Inflammatory macrophage treated with lipopolysaccharide for 1 hour (primary cell): ENCODE measurements around the gene VCPKMT.
"Not testable (repeated sequence)": the region's sequence is repeated elsewhere in the genome, so short reads cannot be mapped to it uniquely, and the experiment has no call there.

Source experiments
- DNase-seq, 2 donors: peaks; one replicate each; pipeline ENCODE4 v3.0.0-alpha.2; 2020 to 2022

The VCPKMT gene

DNA sequence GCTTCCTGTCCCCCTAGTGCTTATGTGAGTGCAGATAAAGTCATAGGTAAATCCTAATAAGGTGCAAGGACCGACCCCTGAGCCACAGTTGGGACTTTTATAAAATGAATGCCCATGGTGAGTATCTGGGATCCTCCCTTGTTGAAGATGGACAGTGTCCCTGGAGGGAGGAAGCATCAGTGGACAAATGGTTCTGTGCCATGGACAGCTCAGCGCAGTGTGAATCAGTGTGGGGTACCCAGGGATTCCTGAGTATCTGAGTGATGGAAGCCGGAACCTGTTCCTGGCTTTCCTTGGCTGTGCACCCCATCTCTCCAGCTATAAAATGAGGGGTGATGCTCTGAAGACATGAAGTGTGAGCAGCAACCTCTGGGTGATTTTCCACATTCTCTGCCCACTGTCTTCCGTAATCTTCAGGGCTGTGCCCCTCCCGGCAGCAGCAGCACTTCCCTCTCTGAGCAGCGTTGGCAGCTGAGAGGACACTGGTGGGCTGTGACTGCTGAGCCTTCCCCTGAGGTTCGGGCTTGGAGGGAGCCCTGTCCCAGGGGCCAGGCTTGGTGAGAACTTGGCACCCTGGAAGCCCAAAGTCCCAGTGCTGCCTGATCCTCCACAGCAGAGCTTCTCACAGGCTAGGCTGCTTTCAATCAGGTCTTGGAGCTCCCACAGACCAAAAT lies 25.0 kb downstream of the VCPKMT start:
- peak; percentile 52 to 67 for DNase-seq

DNA sequence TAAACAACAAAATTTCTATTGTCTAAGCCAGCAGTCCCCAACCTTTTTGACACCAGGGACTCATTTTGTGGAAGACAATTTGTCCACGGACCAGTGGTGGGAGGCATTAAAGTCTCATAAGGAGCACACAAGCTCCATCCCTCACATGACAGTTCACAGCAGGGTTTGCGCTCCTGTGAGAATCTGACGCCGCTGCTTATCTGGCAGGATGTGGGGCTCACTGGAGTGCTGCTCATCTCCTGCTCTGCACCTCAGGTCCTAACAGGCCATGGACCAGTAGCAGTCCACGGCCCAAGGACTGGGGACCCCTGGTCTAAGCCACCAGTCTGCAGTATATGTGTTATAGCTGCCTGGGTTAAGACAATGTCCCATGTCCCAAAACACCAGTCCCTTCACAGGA lies 27.2 kb downstream of the VCPKMT start:
- DNase-seq = no peak

DNA sequence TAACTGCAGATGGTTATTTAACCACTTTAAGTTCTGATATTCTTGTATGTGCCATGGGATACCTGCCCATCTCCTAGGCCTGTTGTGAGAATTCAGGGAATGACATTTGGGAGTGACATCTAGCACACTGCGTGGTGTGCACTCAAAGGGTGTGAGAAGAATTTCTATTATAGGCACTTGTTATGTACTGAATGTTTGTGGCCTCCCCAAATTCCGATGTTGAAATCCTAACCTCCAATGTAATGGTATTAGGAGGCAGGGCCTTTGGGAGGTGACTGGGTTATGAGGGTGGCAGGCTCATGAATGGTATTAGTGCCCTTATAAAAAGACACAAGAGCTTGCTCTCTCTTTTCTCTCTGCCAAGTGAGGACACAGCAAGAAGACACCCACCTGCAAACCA lies 27.6 kb downstream of the VCPKMT start:
- no peak for DNase-seq

DNA sequence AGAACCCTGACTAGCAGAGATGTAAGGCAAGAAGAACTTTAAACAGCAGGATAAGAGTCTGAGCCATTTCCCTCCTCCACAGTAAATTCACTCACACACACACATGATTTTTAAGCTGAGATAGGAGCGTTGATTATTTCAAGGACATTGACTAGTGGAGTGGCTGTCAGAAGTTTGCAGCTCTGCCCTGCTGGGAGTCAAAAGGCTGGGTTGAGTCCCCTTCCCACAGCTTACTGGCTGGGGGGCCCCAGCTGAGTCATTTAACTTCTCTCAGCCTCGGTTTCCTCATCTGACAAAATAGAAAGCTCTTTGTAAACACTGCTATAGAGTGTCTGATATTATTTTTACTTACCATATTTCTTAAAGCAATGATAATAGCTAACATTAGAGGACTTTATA lies 28.3 kb downstream of the VCPKMT start:
- no peak for DNase-seq

DNA sequence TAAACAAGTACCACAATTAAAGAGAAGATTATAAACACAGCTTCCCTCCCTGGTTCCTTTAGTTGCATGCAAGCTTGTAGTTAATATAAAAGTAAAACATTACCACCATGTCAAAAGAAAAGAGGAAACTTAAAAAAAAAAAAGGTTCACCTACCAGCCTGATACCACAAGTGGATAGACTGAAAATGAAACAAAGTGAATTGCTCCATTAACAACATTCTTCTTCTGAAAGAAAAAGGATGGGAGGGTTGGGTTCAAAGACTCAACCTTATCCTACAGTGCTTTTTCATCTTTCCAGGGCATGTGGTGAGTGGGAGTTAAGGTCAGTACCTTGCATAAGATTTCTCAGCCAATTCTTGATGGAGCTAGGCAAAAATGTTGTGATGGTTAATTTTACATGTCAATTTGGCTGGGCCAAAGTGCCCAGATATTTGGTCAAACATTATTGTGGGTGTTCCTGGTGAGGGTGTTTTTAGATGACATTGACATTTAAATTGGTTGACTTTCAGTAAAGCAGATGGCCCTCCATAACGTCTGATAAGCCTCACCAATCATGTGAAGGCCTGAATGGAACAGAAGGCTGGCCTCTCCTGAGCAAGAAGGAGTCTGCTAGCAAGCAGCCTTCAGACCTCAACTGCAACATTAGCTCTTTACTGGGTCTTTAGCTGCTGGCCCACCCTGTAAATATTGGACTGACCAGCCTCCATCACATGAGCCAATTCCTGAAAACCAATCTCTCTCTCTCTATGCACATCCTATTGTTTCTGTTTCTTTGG lies 28.8 kb downstream of the VCPKMT start:
- no peak for DNase-seq

DNA sequence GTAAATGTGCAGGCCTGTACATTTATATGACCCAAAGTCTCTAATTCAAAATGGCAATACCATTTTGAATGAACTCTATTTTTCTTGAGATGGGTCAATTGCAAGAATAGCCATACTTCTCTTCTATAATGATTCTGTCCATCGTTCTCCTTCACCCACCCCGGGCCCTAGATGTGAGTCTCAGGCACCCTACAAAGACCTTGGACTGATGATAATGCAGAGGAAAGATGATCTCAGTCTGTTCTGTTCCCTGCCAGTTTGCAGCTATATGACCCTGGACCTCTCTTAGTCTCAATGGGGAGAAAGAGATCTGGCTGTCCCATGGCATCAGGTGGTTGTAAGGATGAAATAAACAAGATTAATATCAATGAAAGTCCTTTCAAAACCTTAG lies 30.1 kb downstream of the VCPKMT start:
- no peak for DNase-seq

DNA sequence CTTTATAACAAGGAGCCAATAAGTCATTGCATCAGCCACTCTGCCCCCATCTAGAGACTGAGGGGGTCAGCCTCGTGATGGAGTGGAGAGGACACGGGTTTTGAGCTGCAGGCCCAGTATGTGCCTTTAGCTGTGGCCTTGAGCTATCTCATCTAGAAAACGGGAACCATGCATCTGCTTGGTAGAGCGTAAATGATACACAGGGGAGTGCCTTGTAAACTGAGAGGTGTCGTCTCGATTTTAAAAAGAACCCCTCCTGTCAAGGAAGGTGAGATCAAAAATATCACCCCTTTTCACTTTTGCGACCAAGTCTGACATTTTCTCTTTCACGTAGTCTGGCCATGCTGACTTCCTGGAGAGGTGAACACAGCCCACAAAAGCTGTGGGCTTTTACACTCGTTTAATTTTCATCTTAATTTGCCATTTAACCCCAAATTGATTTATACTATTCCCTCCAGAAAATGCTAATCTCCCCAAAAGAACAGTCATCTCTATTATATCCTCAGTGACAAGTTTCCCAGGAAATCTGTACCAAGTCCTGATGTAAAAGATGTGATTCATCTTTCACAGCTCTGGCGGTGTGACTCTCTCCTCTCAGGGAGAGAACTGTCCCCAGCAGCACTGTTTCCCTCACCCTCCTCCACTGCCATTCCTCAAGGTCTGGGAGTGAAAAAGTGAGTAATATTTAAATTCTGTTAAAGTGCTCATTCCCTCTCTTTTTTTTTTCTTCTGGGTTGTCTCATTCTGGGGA lies 30.6 kb downstream of the VCPKMT start:
- peak in 1 of 2 donors; percentile 50 for DNase-seq

DNA sequence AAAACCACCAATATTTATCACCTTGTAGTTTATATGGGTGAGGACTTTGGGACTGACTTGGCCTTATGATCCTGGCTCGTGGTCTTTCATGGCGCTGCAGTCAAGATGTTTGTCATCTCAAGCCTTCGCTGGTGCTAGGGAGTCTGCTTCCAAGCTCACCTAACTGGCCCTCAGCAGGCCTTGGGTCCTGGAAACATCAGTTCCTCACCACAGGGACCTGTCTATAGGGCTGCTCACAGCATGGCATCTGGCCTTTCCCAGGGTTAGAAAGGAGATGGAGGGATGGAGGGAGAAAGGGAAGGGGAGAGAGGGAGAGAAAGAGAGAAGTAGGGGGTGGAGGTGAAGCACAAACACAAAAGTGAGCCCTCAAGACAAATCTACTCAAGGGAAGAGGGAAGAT lies 31.7 kb downstream of the VCPKMT start:
- no peak for DNase-seq

DNA sequence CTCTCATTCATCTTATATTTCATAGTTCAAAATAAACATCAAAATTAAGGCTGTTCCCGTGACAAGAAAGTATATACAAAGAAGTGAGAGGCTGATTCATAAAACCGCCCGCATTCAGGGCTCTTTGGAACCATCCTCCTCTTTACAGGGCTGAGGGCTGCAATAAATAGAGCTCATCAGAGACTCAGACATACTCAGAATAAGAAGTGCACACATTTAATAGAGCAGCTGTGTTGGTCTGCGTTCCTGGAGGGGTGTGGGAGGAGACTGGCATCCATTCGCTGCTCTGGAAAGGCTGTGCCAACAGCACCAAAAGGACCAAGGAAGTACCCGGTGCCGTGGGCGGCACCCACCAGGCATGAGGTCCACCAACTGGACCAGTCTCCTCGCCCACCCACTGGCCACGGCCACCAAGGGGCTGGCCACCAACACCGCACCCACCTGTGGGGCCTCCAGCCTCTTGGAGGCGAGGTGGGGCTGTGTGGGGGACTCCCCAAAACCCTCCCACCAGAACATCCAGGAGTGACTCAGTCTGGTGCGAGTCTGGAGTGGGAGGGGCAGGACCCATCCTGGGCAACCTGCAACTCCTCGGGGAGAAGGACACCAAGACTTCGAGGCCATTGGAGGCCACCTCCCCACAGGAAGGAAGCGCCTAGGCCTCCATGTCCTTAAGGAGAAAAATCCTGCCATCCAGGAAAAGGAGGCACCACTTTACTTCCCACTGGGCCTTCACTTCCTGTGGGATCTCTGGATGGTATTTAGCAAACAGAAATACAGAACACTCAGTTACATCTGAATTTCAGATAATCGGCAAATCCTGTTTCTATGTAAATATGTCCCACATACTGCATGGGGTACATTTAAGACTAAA lies 32.7 kb downstream of the VCPKMT start:
- peak; percentile 44 to 93 for DNase-seq

DNA sequence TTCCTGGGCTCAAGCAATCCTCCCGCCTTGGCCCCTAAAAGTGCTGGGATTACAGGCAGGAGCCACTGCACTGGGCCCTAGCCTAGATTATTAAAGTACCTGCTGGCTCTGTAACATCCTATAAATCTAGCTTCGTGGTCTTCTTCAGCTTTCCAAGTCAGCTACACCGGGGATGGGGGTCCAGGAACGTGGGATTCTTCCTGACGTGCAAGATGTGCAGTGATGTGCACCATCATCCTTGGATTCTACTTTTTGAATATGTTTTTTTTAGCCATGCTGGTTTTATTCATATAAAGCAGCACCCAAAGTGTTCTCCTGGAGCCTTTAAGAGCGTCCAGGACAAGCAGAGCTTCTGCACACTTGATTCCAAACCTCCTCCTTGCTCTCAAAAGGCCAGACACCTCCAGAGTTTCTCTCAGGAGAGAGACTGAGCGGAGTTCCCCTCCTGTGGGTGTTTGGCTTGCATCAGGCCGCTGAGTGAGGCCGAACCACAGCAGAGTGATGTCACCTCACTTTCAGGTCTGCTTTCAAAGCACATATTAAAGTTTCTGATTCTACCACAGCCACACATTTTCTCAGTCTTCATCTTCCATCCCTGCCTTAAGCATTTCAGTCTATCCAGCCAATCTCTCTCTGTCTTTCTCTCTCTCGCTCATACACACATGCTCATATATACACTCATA lies 33.4 kb downstream of the VCPKMT start:
- DNase-seq = peak; percentile 81 to 95

DNA sequence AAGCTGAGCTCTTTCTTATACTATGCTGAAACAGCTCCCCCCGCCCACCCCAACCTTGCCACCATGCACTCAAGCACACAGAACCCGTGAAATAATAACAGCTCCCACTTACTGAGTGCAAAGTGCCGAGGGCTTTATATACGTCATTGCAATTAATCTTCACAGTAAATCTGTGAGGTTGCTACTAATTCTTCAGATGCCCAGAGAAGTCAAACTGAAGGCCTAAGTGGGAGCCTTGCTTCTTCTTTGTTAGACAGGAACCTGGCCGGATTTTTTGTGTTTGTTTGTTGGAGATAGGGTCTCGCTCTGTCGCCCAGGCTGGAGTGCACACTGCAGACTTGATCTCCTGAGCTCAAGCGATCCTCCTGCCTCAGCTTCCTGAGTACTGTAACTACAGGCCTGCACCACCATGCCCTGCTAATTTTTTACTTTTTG lies 34.0 kb downstream of the VCPKMT start:
- no peak for DNase-seq

DNA sequence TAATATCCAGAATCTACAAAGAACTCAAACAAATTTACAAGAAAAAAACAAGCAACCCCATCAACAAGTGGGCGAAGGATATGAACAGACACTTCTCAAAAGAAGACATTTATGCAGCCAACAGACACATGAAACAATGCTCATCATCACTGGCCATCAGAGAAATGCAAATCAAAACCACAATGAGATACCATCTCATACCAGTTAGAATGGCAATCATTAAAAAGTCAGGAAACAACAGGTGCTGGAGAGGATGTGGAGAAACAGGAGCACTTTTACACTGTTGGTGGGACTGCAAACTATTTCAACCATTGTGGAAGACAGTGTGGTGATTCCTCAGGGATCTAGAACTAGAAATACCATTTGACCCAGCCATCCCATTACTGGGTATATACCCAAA lies 37.3 kb downstream of the VCPKMT start:
- DNase-seq = not testable (repeated sequence)

DNA sequence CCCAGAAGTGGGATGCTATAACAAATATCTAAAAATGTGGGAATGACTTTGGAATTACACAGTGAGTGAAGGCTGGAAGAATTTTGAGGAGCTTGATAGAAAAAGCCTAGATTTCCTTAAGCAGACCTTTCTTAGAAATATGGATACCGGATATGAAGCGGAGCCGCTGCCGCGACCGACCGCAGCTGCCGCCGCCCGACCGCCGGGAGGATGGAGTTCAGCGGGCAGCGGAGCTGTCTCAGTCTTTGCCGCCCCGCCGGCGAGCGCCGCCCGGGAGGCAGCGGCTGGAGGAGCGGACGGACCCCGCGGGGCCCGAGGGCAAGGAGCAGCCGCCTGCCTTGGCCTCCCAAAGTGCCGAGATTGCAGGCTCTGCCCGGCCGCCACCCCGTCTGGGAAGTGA lies 42.7 kb downstream of the VCPKMT start:
- not testable (repeated sequence) for DNase-seq

DNA sequence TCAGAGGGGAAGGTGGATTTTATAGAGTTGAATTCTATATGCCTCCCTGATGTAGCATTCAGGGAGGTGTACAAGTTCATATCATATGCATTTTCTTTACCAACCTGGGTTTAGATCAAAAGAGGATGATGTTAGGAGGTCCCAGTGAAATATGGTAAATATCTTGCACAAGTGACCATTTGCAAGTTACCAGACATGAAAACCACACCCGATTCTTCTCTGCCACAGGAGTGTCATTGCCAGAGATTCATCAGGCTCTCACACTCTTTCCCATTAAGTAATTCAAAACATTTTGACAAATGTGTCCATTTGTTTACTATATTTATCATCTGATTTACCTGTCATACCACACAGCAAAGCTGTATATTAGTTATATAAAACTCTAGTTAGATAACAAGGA lies 44.0 kb downstream of the VCPKMT start:
- no peak for DNase-seq

DNA sequence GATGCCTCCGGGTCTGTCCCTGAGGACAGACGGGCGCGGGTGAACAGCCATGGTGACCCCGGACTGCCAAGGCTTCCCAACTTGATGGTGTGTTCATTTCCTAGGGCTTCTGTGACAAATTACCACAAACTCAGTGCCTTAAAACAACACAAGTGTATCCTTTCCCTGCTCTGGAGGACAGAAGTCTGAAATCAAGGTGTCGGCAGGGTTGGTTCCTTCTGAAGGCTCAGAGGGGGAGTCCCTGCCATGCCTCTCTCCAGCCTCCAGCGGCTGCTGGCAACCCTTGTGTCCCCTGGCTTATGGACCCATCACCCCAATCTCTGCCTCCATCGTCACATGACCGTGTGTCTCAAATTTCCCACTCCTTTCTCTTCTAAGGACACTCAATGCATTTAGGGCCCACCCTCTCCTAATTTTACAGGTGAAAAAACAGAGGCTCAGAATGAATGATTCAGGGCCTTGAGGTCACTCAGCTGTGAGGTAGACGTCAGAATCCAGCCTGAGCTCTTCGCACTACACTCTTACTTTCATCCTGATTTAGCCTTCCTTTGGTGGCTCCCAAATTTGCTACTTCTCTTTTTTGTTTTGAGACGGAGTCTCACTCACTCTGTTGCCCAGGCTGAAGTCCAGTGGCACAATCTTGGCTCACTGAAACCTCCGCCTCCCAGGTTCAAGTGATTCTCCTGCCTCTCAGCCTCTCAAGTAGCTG lies 45.4 kb downstream of the VCPKMT start:
- DNase-seq = no peak

DNA sequence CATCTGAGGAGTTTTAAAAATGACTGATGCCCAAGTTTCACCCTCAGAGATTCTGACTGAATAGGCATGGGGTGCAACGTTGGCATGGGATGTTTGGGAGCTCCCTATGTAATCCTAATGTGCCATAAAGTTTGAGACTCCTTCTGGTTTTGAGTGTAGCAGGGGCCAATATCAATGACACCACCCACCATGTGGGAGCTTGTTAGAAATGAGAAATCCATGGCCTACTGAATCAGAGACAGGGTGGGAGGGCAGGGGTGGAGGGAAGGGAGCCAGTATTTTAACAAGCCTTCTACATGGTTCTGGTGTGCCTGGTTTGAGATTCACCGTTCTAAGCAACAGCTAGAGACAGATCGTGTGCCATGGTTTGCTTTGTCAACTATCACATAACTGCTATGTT lies 46.1 kb downstream of the VCPKMT start:
- no peak for DNase-seq

DNA sequence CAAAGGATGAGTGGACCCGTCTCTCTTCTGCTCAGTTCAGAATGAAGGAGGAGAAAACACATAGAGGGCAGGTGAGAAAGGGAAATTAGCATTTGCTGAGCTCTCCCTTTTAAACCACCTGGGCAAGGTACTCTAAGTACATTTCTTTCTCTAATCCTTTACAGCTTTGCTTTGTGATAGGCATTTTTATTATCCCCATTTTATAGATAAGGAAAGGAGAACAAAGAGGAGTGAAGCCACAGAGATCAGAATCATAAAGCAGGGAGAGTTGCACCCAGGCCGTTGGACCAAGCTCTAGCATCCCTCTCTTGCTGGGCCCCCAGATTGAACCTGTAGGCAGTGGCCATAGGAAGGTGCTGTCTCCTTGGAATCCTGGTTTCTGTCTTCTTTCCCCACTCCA lies 47.0 kb downstream of the VCPKMT start:
- DNase-seq = no peak

DNA sequence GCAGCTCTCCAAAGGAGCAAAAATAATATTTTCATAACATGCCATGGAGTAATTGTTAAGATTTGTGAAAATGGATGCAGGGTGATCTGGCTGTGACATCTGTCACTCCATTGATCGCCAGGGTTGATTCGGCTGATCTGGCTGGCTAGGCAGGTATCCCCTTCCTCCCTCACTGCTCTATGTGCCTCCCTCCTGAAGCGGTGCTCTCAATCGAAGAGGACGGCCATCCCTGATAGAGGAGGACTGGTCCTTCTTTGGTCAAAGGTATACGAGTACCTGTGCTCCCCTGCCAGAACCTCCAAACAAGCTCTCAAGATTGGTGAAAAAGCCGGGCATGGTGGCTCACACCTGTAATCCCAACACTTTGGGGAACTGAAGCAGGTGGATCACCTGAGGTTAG lies 47.9 kb downstream of the VCPKMT start:
- no peak for DNase-seq

DNA sequence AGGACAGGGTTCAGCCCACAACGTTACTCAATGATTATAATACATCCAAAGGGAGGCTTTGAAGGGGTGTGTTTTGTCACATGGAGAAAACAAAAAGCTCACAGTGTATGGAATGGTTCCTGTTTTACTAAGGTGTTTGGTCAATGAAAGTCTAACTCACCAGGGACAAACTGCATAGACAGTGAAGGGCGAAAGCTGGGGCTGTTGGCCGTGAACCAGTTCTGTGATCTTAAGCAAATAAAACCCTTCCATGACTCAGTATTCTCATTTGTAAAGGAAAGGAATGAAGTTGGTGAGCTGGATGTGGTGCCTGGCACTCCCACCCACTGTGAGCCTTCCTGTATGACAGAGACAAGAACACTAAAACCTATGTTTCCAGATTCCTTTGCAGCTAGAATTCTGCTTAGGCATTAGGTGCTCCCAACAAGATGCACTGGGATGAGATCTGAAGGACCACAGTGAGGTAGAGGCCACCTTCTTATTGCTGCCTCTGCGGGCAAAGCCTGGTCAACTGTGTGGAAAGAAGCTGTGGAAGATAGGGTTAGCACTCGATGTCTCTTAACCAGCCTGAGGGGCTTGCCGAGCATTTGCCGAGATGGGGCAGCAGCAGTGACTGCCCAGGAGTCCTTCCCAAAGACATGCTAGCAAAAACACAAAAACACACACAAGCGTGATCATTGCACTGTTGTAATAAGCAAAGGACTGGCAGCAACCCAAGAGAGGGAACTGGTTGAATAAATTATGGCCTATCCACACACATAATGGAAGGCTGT lies 48.5 kb downstream of the VCPKMT start:
- DNase-seq = no peak

DNA sequence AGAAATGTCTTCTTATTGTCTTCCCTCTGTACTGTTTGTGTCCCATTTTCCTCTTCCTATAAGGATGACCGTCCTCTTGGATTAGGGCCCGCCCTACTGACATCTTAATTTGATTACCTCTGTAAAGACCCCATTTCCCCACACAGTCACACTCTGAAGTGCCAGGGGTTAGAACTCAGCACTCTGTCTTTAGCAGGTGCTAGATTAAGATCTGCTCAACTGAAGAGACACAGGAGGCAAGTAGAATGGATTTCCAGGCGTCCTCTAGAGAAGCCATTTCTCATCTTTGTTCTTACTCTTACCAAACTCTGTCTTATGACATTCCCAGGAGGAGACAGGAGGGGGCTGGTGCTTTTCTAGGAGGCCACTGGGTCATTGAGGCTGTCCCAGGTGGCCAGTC lies 50.8 kb downstream of the VCPKMT start:
- no peak for DNase-seq

DNA sequence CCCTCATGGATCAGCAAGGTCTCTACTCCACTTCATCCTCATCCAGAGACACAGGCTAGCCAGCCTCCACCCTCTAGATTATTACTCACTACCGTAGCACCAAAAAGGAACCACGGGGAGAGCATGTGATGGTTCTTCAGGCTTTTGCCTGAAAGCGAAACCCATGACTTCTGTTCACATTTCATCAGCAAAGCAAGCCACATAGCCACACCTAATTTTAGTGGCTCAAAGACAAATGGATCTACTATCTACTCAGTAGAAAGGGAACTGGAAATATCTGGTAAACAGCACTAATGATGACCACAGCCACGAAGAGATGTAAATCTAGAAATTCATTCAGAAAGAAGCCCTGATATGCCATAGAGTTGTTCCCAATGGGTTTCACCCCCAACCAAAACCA lies 51.4 kb downstream of the VCPKMT start:
- DNase-seq = peak; percentile 93 to 98
